Calu3 (cell line): ENCODE data around the gene TBC1D14. TPM values are rescaled to one million over a fixed set of nuclear protein-coding genes. Genes with fewer than 3 reads are reported as not detected.

Experiments used
- BruUV-seq: library from RNA; stranded (reverse); fragments of 400-500 nt; replicated peaks from 2 replicates; lab custom pipeline; 2021; lab: Mats Ljungman, UMichigan
- CTCF ChIA-PET: fragments of 300-600 bp; sonication (Branson Sonifier 250); formaldehyde crosslinking; loops from one replicate; lab custom pipeline; 2022; ENCODE audit warnings: antibody characterized with exemption; lab: Charles Lee
- DNase-seq: peaks from one replicate; pipeline ENCODE4 v3.0.0; 2022
- H3K27ac Mint-ChIP-seq: one replicate; pipeline ENCODE4 v1.8.0; 2022; ENCODE audit warnings: mixed read lengths; ENCODE audit not compliant: unreplicated experiment
- H3K27me3 Mint-ChIP-seq: one replicate; pipeline ENCODE4 v1.8.0; 2022; ENCODE audit warnings: mixed read lengths; ENCODE audit not compliant: unreplicated experiment
- H3K36me3 Mint-ChIP-seq: one replicate; pipeline ENCODE4 v1.8.0; 2022; ENCODE audit warnings: mild to moderate bottlenecking, moderate library complexity, mixed read lengths; ENCODE audit not compliant: insufficient read depth, unreplicated experiment
- H3K4me1 Mint-ChIP-seq: one replicate; pipeline ENCODE4 v1.8.0; 2022; ENCODE audit warnings: mild to moderate bottlenecking, low read depth, mixed read lengths; ENCODE audit not compliant: unreplicated experiment
- H3K4me3 Mint-ChIP-seq: one replicate; pipeline ENCODE4 v1.8.0; 2022; ENCODE audit warnings: mild to moderate bottlenecking, low read depth, moderate library complexity, mixed read lengths; ENCODE audit not compliant: unreplicated experiment
- H3K9me3 Mint-ChIP-seq: one replicate; pipeline ENCODE4 v1.8.0; 2022; ENCODE audit warnings: low read depth, mixed read lengths; ENCODE audit not compliant: unreplicated experiment
- CTCF ChIP-seq: fragments of 200-600 bp; IDR thresholded peaks from one replicate; pipeline ENCODE4 v1.8.0; 2022; ENCODE audit warnings: antibody characterized with exemption; ENCODE audit not compliant: unreplicated experiment
- intact Hi-C: fragments of 100-400 bp; cut with micrococcal nuclease; formaldehyde crosslinking; loops from one replicate; pipeline ENCODE4 v1.10.0; 2022; ENCODE audit not compliant: unreplicated experiment
- total RNA-seq: library from RNA; stranded (reverse); gene quantifications from 2 replicates; pipeline ENCODE4 v1.2.3, GENCODE V29; 2022

Gene TBC1D14
- total RNA-seq, 1 experiment from 2014 or later: 26.4 TPM

DNA sequence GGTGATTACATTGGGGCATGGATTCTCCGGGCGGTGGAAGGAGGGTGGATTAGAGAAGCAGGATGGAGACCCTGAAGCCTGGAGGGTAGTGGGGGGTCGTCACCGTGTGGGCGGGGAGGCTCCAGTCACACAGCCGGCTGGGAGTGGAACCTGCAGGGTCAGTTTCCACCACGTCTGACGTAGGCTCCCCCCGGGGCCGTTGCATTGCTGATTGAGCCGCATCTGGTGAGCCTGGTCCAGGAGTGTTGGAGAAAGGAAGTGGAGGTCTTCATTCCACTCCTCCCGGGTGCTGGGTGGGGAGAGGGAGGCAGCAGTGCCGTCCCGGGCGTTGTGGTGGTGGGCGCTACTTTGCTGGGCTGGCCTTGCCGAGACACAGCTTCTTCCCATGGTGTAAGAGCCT, 28.1 kb downstream of the TBC1D14 start:
- no peak for DNase-seq
- H3K4me1 Mint-ChIP-seq: peaks cover 19% of the 10 kb centered on the region
- no peaks in the 10 kb centered on the region for H3K9me3 Mint-ChIP-seq
- H3K27ac Mint-ChIP-seq: no peak overlapping the region
- H3K36me3 Mint-ChIP-seq: peaks cover 5% of the 10 kb centered on the region
- no peaks in the 10 kb centered on the region for H3K27me3 Mint-ChIP-seq
- BruUV-seq: no TSS peak
- no peak for TF ChIP-seq CTCF
- H3K4me3 Mint-ChIP-seq: no peak overlapping the region
- CTCF ChIA-PET: interaction anchor here (0.6 kb wide), 1 partner anchor 111 kb away, joined by 3 read pairs; no protein-coding TSS in a partner anchor
- intact Hi-C loops: no loop called here

- H3K4me1 Mint-ChIP-seq: peaks cover 24% of the 10 kb centered on the region
- H3K9me3 Mint-ChIP-seq: no peaks in the 10 kb centered on the region
- BruUV-seq: no TSS peak
- no peak for DNase-seq
- intact Hi-C loops: no loop called here
- CTCF ChIA-PET: no interaction called here
- H3K4me3 Mint-ChIP-seq: no peak overlapping the region
- TF ChIP-seq CTCF: no peak
- no peak overlapping the region for H3K27ac Mint-ChIP-seq
- H3K27me3 Mint-ChIP-seq: no peaks in the 10 kb centered on the region
- H3K36me3 Mint-ChIP-seq: peaks cover 6% of the 10 kb centered on the region
Measured at GRCh38 chr4:6938237-6938636, 28.6 kb downstream of the TBC1D14 start.

DNA sequence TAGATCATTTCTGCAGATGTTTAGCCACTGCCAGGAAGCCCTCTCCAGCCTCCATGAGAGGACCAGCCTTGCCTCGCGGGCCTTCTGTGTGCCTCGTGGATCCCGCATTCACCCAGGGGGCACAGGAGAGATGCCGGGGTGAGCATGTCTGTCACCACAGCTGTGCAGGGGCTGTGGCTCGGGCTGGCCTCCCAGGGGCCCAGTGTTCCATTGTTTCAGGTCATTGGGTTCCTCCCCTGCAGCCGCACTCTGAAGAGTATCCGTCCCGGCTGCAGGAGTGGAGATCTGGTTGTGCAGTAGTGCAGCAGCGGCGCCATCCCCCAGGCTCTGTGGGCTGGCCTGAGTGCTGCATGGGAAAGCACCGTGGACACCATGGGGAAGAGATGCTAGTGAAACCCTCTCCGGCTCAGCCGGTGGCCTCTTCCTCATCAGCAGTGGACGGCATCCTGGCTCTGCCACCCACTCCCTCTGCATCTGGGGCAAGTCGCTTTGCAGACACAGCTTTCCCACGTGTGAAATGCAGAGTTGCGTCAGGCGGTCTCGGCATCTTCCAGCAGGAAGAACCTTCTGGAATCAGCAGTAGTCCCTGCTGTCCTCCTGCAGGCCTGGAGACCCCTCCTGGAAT, 29.1 kb downstream of the TBC1D14 start:
- no peak for TF ChIP-seq CTCF
- BruUV-seq: no TSS peak
- Mint-ChIP-seq H3K4me1 (peaks cover 29% of the 10 kb centered on the region), H3K4me3 (no peak overlapping the region), H3K9me3 (no peaks in the 10 kb centered on the region), H3K27ac (no peak overlapping the region), H3K36me3 (peaks cover 11% of the 10 kb centered on the region), H3K27me3 (no peaks in the 10 kb centered on the region)
- CTCF ChIA-PET: no interaction called here
- intact Hi-C loops: no loop called here
- no peak for DNase-seq

DNA sequence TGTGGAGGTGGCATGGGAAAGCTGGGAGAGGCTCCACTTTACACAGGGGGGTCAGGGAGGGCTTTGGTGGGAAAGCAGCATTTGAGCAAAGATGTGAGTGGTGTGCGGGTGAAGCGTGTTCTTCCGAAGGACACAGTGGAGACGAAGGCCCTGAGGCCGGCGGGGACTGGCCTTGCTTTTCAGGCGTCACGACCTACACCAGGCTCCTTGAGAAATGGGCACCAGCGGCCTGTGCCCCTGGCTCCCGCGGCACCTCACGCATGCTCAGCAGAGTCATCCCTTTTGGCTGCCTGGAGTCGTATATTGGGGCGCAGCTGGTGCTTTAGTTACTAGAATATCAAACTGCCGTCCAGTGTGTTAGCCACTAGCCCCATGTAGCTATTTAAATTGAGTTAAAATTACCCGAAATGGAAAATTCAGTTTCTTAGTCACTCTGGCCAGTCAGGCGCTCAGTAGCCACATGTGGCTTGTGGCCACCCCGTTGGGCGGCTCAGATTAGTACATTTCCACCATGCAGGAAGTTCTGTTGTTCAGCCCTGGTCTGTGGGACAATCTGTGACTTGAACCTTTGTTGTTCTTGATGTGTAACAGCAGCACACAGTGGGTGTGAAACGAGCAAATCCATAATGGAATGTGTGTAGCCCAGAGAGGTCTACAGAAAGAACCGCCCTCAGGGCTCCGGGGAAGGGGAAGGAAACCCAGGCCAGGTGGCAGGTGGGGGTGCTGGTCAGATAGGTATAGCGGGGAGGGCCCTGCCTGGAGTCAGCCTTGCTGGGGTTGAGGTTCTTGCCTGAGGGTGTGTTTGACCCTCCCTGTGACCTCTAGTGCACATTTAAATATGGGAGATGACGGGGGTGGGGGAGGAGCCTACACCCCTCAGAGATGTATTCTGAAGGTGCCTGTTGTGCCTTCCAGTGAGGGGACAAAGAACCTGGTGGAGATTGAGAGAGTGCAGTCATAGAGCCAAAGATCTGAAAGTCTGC, 30.4 kb downstream of the TBC1D14 start:
- CTCF ChIA-PET: no interaction called here
- no peak overlapping the region for H3K4me3 Mint-ChIP-seq
- peaks cover 12% of the 10 kb centered on the region for H3K36me3 Mint-ChIP-seq
- H3K27me3 Mint-ChIP-seq: no peaks in the 10 kb centered on the region
- no peaks in the 10 kb centered on the region for H3K9me3 Mint-ChIP-seq
- TF ChIP-seq CTCF: no peak
- intact Hi-C loops: no loop called here
- no peak overlapping the region for H3K27ac Mint-ChIP-seq
- BruUV-seq: no TSS peak
- peaks cover 40% of the 10 kb centered on the region for H3K4me1 Mint-ChIP-seq
- no peak for DNase-seq
